Heart left ventricle (tissue), 13 donors: ENCODE data around the gene HMGXB4.

Experiments used
- CTCF ChIP-seq, 12 donors: fragments of 200-600 bp; sonication (generic) in 4 of 12; IDR thresholded peaks; one replicate each; pipeline versions ENCODE4 v1.5.0 to v1.8.0; 2018 to 2022; ENCODE audit warnings: antibody characterized with exemption in 12 of 12, mild to moderate bottlenecking in 5 of 12
- POLR2A ChIP-seq, 2 donors: fragments of 450-650 bp; IDR thresholded peaks; one replicate each; pipeline ENCODE4 v1.6.1; 2017; ENCODE audit warnings: antibody characterized with exemption in 2 of 2, mild to moderate bottlenecking in 2 of 2, moderate library complexity in 2 of 2
- donor health status: ischemic (EF 13 %, LVEDD 7.1; RV severe dilation, severe dysfunction).
- donor health status: DM: no; HTN: yes; CAD: no.
- donor health status: DM: no; HTN: no; CAD: no.
- donor health status: ischemic (EF 25% LVEDD 6.9; RV normal size, moderate dysfunction).
- donor health status: ischemic (EF 25% LVEDD 5.7; RV mildly dilated, moderate dysfunction).
- donor health status: ischemic (EF 35%, LVEDD 5.7; RV mildly dilated, moderate dysfunction).
- donor health status: nonischemic (EF 11% LVEDD 7.7; RV severe dilation, severe dysfunction).
- donor health status: DM: yes; HTN: yes; CAD: no.
- donor health status: PGD.
- donor health status: ischemic (EF 29% LVEDD 5.4; RV normal size, mild dysfunction).
- donor health status: nonischemic (EF 23%, LVEDD 6.1; RV moderate dilation, normal function).

GRCh38 chr22:35326854-35327562, 69.7 kb downstream of the HMGXB4 start:
- TF ChIP-seq CTCF (IDR thresholded peaks at IDR 0.05): no peak
- TF ChIP-seq POLR2A (IDR thresholded peaks at IDR 0.05): no peak
